ENCODE measurements around the gene MRGPRX4.

Gene MRGPRX4

GRCh38 chr11:18222814-18223421, 50.3 kb downstream of the MRGPRX4 start:
- H3K27ac ChIP-seq (ENCODE audit: low read depth, low read length), result no peak overlapping the region
- H3K4me3 ChIP-seq (ENCODE audit: low read length), result no peak overlapping the region
- H3K9ac ChIP-seq (ENCODE audit: low read length), result no peak overlapping the region
- H3K27me3 ChIP-seq (ENCODE audit: control insufficient read depth, insufficient read depth, low read length), result no peaks in the 10 kb centered on the region
- no peaks in the 10 kb centered on the region for H3K36me3 ChIP-seq (ENCODE audit: control insufficient read depth, insufficient read depth, low read length)
- H3K4me1 ChIP-seq (ENCODE audit: control insufficient read depth, insufficient read depth, low read length), result no peaks in the 10 kb centered on the region
